B cell (primary cell): ENCODE measurements around the gene CDC25A. TPM values are rescaled to one million over a fixed set of nuclear protein-coding genes. Genes with fewer than 3 reads are reported as not detected.

ENCODE experiments used
- ATAC-seq: fragments of 200-7000 bp; cut with Tn5 transposase; one replicate; pipeline ENCODE4 v1.10.0; 2021; ENCODE audit warnings: low read depth, mild to moderate bottlenecking, moderate number of reproducible peaks, moderate library complexity
- CTCF ChIA-PET: fragments of 350-600 bp; sonication (Branson Sonifier 250); formaldehyde crosslinking; loops from one replicate; lab custom pipeline; 2021; ENCODE audit warnings: antibody characterized with exemption, inconsistent platforms; lab: Charles Lee
- POLR2A ChIA-PET: fragments of 350-600 bp; sonication (Branson Sonifier 250); formaldehyde crosslinking; loops from one replicate; lab custom pipeline; 2021; ENCODE audit warnings: antibody characterized with exemption; lab: Charles Lee
- DNase-seq: peaks from one replicate; pipeline ENCODE4 v3.0.0; 2013
- H2AFZ ChIP-seq: 2 replicates; pipeline ENCODE4 v1.6.1; 2012; ENCODE audit warnings: mild to moderate bottlenecking, low read depth, low read length; ENCODE audit not compliant: insufficient read depth, poor library complexity, severe bottlenecking
- H3K27ac ChIP-seq, 2 donors: 1 replicate in 1 of 2; 2 replicates in 1 of 2; pipeline ENCODE4 v1.5.1; 2012 to 2013; ENCODE audit warnings: low read length in 2 of 2, mild to moderate bottlenecking in 2 of 2, moderate library complexity in 1 of 2
- H3K27me3 ChIP-seq, 4 experiments: fragments of 200-600 bp in 1 of 4; sonication (generic) in 1 of 4; replicated peaks in 1 of 4; 1 replicate in 2 of 4; 2 replicates in 2 of 4; pipeline versions ENCODE4 v1.6.1 to v1.7.0; 2013 to 2016; ENCODE audit warnings: low read length in 3 of 4, mild to moderate bottlenecking in 2 of 4, mixed read lengths in 1 of 4, moderate library complexity in 1 of 4; ENCODE audit not compliant: insufficient read depth in 4 of 4, control insufficient read depth in 3 of 4; ENCODE audit errors: control extremely low read depth in 1 of 4
- H3K36me3 ChIP-seq, 2 experiments: replicated peaks in 1 of 2; 1 replicate in 1 of 2; 2 replicates in 1 of 2; pipeline versions ENCODE4 v1.6.1 to v1.7.1; 2013; ENCODE audit warnings: low read length in 1 of 2; ENCODE audit not compliant: insufficient read depth in 2 of 2, control insufficient read depth in 1 of 2; ENCODE audit errors: control extremely low read depth in 1 of 2, extremely low read depth in 1 of 2
- H3K4me1 ChIP-seq, 2 donors: fragments of 200-600 bp in 1 of 2; sonication (generic) in 1 of 2; 1 replicate in 1 of 2; 2 replicates in 1 of 2; pipeline versions ENCODE4 v1.5.1 to v1.6.1; 2013 to 2017; ENCODE audit warnings: low read length in 2 of 2; ENCODE audit not compliant: control insufficient read depth in 2 of 2, insufficient read depth in 2 of 2
- H3K4me2 ChIP-seq: replicated peaks from 2 replicates; pipeline ENCODE3; 2012; ENCODE audit warnings: mild to moderate bottlenecking, low read depth, low read length; ENCODE audit not compliant: poor library complexity, severe bottlenecking
- H3K4me3 ChIP-seq, 5 experiments: fragments of 200-600 bp in 1 of 5; sonication (generic) in 1 of 5; 1 replicate in 3 of 5; 2 replicates in 2 of 5; pipeline versions ENCODE4 v1.5.1 to v1.7.0; 2011 to 2016; ENCODE audit warnings: low read length in 4 of 5, mild to moderate bottlenecking in 4 of 5, low read depth in 2 of 5, control low read depth in 1 of 5, moderate library complexity in 1 of 5; ENCODE audit not compliant: insufficient read depth in 1 of 5; ENCODE audit errors: control extremely low read depth in 1 of 5, extremely low read depth in 1 of 5
- H3K79me2 ChIP-seq: fragments of 200-600 bp; sonication (generic); one replicate; pipeline ENCODE4 v1.6.0; 2016; ENCODE audit warnings: low read length; ENCODE audit not compliant: control insufficient read depth, insufficient read depth
- H3K9ac ChIP-seq: fragments of 200-600 bp; sonication (generic); 2 replicates; pipeline ENCODE4 v1.6.1; 2017; ENCODE audit warnings: mild to moderate bottlenecking, low read length, moderate library complexity
- H3K9me3 ChIP-seq, 3 donors: one replicate each; pipeline versions ENCODE4 v1.6.1 to v1.7.1; 2013; ENCODE audit warnings: low read length in 2 of 3; ENCODE audit not compliant: control insufficient read depth in 2 of 3, insufficient read depth in 1 of 3; ENCODE audit errors: control extremely low read depth in 1 of 3
- H4K20me1 ChIP-seq: 2 replicates; pipeline ENCODE4 v1.6.0; 2012; ENCODE audit warnings: mild to moderate bottlenecking, low read length; ENCODE audit not compliant: insufficient read depth, control insufficient read depth, poor library complexity, severe bottlenecking
- H3K27ac Mint-ChIP-seq: one replicate; pipeline ENCODE4 v1.8.0; 2021; ENCODE audit warnings: mixed read lengths
- H3K27me3 Mint-ChIP-seq: one replicate; pipeline ENCODE4 v1.8.0; 2021; ENCODE audit warnings: mixed read lengths
- H3K4me1 Mint-ChIP-seq: one replicate; pipeline ENCODE4 v1.8.0; 2021; ENCODE audit warnings: mixed read lengths
- H3K4me3 Mint-ChIP-seq: one replicate; pipeline ENCODE4 v1.8.0; 2021; ENCODE audit warnings: mixed read lengths
- H3K9me3 Mint-ChIP-seq: one replicate; pipeline ENCODE4 v1.8.0; 2022; ENCODE audit warnings: mixed read lengths; ENCODE audit not compliant: insufficient read depth
- CTCF ChIP-seq: fragments of 200-600 bp; IDR thresholded peaks from one replicate; pipeline ENCODE4 v1.8.0; 2022; ENCODE audit warnings: antibody characterized with exemption, mild to moderate bottlenecking
- EZH2 ChIP-seq: IDR thresholded peaks from 2 replicates; pipeline ENCODE4 v1.6.1; 2012; ENCODE audit warnings: borderline replicate concordance, low read depth, mild to moderate bottlenecking, moderate library complexity, low read length; ENCODE audit not compliant: insufficient read depth, poor library complexity, severe bottlenecking
- WGBS: methylation state at CpG from one replicate; pipeline ENCODE4 v1.1.5; 2013; ENCODE audit warnings: missing lambda C conversion rate; ENCODE audit not compliant: insufficient coverage; 5-methylcytosine and 5-hydroxymethylcytosine counted together
- intact Hi-C: fragments of 100-400 bp; cut with micrococcal nuclease; formaldehyde crosslinking; loops from one replicate; pipeline ENCODE4 v1.10.0; 2022
- polyA plus RNA-seq: library from polyadenylated mRNA; depleted of rRNA; stranded (reverse); fragments of >200 nt; gene quantifications from 2 replicates; pipeline ENCODE4 v1.2.3, GENCODE V29; 2012
- total RNA-seq, 2 donors: library from RNA; stranded (reverse); fragments of 120-200 nt in 1 of 2; gene quantifications; 1 replicate in 1 of 2; 2 replicates in 1 of 2; pipeline versions ENCODE4 v1.2.3 to v1.2.4, GENCODE V29; 2013 to 2022

Gene CDC25A
- total and polyA plus RNA-seq, 2 donors (not counting 1 experiment from before 2014, with no cell fraction given), result 0.07 to 0.27 TPM

DNA sequence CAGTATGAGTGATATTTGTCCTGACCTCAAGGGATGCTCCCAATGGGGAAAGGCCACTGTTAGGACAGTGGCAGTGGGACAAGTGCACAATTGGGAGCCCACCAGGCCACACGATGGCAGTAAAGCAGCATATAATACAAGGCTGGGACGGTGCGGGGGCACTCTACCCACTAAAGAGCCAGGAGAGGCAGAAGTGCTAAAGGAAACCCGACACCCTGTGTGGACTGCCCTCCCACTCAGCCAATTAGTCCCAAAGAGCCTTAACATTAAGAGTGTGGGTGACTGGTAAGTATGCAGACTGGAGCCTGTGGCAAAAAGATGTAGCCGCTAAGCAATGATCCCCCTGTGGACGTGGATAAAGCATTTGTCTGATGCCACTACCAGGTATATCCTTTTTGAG is 44.5 kb upstream of the CDC25A start:
- peak; percentile 74 for DNase-seq
- H3K36me3 ChIP-seq, result no peaks in the 10 kb centered on the region
- H3K9ac ChIP-seq, result peak overlapping the region; percentile 30
- peak overlapping the region; percentile 85 for H2AFZ ChIP-seq
- ChIA-PET POLR2A (no interaction called here), CTCF (interaction anchor here (0.7 to 7.7 kb wide), 3 partner anchors 168 to 207 kb away, joined by 3 to 59 read pairs (median 10); partner anchors contain the start of genes CCDC51 and TMA7)
- no peaks in the 10 kb centered on the region for H3K9me3 Mint-ChIP-seq
- intact Hi-C loops, result loop anchor here (1.0 kb wide), 2 partner anchors 204 to 316 kb away; no protein-coding TSS in a partner anchor
- no peaks in the 10 kb centered on the region for H3K27me3 ChIP-seq
- peak; percentile 99 for ATAC-seq
- H3K79me2 ChIP-seq, result no peaks in the 10 kb centered on the region
- TF ChIP-seq EZH2 (no peak), CTCF (peak; percentile 68)
- WGBS, result 28% methylated on average over 5 of the region's 6 CpGs
- H3K27ac Mint-ChIP-seq, result peak overlapping the region; percentile 42
- no peak overlapping the region for H3K27ac ChIP-seq
- H3K4me3 Mint-ChIP-seq, result peak overlapping the region; percentile 56
- H3K4me2 ChIP-seq, result peak overlapping the region; percentile 63
- no peaks in the 10 kb centered on the region for H3K27me3 Mint-ChIP-seq
- H3K4me3 ChIP-seq, result peak overlapping the region in 1 of 5 experiments; percentile 33
- H4K20me1 ChIP-seq, result no peaks in the 10 kb centered on the region
- H3K4me1 Mint-ChIP-seq, result peaks cover 29% of the 10 kb centered on the region
- no peaks in the 10 kb centered on the region for H3K9me3 ChIP-seq
- H3K4me1 ChIP-seq, result peaks cover 14 to 27% of the 10 kb centered on the region in 2 donors

- H3K27me3 Mint-ChIP-seq, result no peaks in the 10 kb centered on the region
- ATAC-seq, result no peak
- Histone ChIP-seq H3K9ac (no peak overlapping the region), H4K20me1 (no peaks in the 10 kb centered on the region), H3K27me3 (no peaks in the 10 kb centered on the region), H3K79me2 (no peaks in the 10 kb centered on the region), H3K9me3 (no peaks in the 10 kb centered on the region), H3K4me2 (no peak overlapping the region), H3K27ac (no peak overlapping the region), H3K36me3 (no peaks in the 10 kb centered on the region), H3K4me3 (no peak overlapping the region), H2AFZ (no peak overlapping the region), H3K4me1 (peaks cover 16 to 29% of the 10 kb centered on the region in 2 donors)
- ChIA-PET POLR2A (no interaction called here), CTCF (interaction anchor here (0.7 to 7.7 kb wide), 4 partner anchors 168 to 755 kb away, joined by 3 to 59 read pairs (median 4); partner anchors contain the start of genes CCDC51 and TMA7)
- intact Hi-C loops, result loop anchor here (1.0 kb wide), 2 partner anchors 204 to 316 kb away; no protein-coding TSS in a partner anchor
- peaks cover 32% of the 10 kb centered on the region for H3K4me1 Mint-ChIP-seq
- H3K27ac Mint-ChIP-seq, result peak overlapping the region; percentile 42
- peak overlapping the region; percentile 56 for H3K4me3 Mint-ChIP-seq
- no peaks in the 10 kb centered on the region for H3K9me3 Mint-ChIP-seq
- TF ChIP-seq CTCF (no peak), EZH2 (no peak)
- 77% methylated on average over 4 of the region's 4 CpGs for WGBS
- DNase-seq, result no peak
These were observed 44.0 kb upstream of the CDC25A start for GRCh38 chr3:48232232-48232631.
